GM12892 (cell line): Measurements from ENCODE around the gene ZNF430. TPM values are rescaled to one million over a fixed set of nuclear protein-coding genes. Genes with fewer than 3 reads are reported as not detected.
"Not testable (repeated sequence)": the region's sequence is repeated elsewhere in the genome, so short reads cannot be mapped to it uniquely, and the experiment has no call there.

ENCODE experiments used
- DNase-seq: peaks from one replicate; pipeline ENCODE4 v3.0.0; 2011; ENCODE audit not compliant: insufficient read length
- FAIRE-seq: peaks from 2 replicates; lab custom pipeline; 2011; peaks lifted over from hg19 to GRCh38; lab: Jason Lieb, UNC
- POLR2A ChIP-seq: IDR thresholded peaks from 2 replicates; pipeline ENCODE4 v1.6.1; 2011; ENCODE audit warnings: low read depth, low read length, control low read depth
- POLR2AphosphoS5 ChIP-seq: IDR thresholded peaks from 2 replicates; pipeline ENCODE4 v1.6.1; 2011; ENCODE audit warnings: low read depth, low read length, control low read depth
- TAF1 ChIP-seq: IDR thresholded peaks from 2 replicates; pipeline ENCODE4 v1.6.1; 2011; ENCODE audit warnings: low read depth, mild to moderate bottlenecking, control low read depth, low read length, borderline replicate concordance
- polyA plus RNA-seq: library from polyadenylated mRNA; unstranded; fragments of >200 nt; gene quantifications from one replicate; pipeline ENCODE4 v1.2.1, GENCODE V29; 2012; ENCODE audit warnings: missing spikeins, inconsistent platforms; ENCODE audit not compliant: missing spikeins

ZNF430 gene
- 11.0 TPM for polyA plus RNA-seq

DNA sequence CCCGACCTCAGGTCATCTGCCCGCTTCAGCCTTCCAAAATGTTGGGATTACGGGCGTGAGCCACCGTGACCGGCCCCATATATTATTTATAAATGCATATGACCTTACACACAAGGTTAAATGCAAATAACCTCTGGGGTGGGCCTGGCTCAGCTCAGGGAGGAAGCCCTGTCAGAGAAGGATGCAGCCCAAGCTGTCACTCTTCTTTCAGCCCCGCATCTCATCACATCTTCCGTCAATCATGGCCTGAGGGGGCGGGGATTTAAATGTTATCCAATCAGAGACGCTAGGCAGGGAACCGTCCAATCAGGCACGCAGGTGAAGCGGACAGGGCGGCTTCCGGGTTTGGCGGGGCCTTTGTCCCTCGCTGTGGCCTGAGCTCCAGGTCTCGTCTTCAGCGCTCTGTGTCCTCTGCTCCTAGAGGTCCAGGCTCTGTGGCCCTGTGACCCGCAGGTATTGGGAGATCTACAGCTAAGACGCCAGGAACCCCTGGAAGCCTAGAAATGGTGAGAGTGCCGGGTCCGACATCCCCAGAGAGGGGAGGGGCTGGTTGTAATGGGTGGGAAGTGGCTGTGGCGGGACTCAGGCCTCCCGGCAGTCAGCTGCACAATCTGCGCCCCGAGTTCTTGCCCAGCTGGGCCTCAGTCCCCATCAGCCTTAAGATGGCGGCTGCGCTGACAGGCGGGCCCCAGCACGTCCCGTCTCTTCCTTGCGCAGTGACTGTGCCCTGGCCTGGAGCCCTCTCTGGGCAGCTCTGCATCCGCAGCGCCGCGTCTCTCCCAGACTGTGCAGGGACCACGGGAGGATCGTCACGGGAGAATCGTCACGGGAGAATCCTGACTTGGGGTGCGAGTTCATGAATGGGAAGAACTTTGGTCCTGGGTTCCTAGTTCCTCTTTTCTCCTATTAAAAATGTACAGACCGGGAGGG, at the start of gene ZNF430:
Gene ZNF430 (plus strand): TSS at position 360 of the 930 bp plus-strand sequence. CDS start 144 bp downstream, at position 504.
- FAIRE-seq (peak; percentile 96), DNase-seq (peak; percentile 50)
- TF ChIP-seq TAF1 = peak; percentile 70; the same call in 1 of the 2 replicates
- peak; percentile 91 for TF ChIP-seq POLR2A
- peak; percentile 92 for TF ChIP-seq POLR2AphosphoS5

DNA sequence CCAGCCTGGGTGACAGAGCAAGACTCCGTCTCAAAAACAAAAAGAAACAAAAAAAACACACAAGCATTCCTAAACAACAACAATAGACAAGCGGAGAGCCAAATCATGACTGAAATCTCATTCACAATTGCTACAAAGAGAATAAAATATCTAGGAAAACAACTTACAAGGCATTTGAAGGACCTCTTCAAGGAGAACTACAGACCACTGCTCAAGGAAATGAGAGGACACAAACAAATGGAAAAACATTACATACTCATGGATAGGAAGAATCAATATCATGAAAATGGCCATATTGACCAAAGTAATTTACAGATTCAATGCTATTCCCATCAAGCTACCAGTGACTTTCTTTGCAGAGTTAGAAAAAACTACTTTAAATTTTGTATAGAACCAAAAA, 27.7 kb upstream of the ZNF430 start:
- not testable (repeated sequence) for DNase-seq, FAIRE-seq

DNA sequence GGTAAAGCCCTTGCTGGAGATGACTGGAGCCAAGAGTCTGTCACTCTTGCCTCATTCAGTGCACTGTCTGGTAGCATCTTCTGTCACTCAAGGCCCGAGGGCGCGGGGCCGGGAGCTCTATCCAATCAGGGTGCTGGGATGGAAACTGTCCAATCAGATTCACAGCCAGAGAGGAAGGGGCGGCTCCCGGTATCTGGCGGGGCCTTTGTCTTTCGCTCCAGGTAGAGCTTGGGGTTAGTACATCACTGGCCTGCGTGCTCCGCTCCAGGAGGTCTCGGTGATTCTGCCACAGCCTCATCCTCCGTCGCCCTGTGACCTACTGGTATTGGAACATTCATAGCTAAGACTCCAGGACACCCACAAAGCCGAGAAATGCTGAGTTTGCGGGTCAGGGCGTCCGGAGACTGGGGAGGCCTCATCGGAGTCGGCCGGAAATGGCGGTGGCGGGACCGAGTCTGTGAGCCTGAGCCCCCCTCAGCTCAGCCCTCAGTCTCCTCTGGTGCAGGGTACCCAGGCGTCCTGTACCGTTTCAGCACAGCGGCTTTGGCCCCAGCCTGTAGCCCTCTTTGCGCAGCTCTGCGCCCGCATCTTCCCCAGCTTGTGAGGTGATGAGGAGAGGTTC, 20.6 kb upstream of the ZNF430 start:
- FAIRE-seq = no peak
- TF ChIP-seq POLR2AphosphoS5 (0 out of 2 replicates have a peak, but pooled peaks have one; percentile 37), POLR2A (peak; percentile 68; the same call in 1 of the 2 replicates), TAF1 (0 out of 2 replicates have a peak, but pooled peaks have one; percentile 40)
- peak; percentile 31 for DNase-seq

DNA sequence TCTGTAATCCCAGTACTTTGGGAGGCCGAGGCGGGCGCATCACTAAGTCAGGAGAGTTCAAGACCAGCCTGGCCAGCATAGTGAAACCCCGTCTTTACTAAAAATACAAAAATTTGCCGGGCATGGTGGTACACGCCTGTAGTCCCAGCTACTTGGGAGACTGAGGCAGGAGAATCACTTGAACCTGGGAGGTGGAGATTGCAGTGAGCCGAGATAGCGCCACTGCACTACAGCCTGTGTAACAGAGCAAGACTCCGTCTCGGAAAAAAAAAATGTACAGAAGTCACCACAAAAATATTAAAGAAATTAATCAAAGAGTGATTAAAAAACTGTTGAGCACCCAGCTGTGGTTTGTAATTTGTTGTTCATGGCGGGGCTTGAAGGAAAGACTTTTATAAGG, 781 bp downstream of the ZNF430 start:
- not testable (repeated sequence) for FAIRE-seq, DNase-seq

DNA sequence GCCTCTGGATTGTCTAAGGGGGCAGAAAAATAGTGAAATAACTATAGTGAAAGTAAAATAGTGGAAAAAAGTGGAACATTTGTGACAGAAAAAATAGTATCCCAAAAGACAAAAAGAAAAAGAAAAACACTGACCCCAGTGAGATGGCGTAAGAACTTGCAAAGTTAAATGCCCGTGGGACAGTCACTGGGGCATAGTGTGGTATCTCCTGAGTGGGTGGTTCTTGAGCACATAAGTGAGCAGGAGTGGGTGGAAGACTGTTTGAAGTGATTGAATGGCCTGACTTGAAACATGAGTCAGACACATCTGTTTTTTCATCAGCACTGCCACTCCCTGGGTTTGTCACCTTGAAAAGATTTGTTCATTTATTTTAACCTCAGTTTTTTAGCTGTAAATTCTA, 2.5 kb downstream of the ZNF430 start:
- TF ChIP-seq POLR2A (no peak), POLR2AphosphoS5 (no peak), TAF1 (no peak)
- FAIRE-seq (no peak), DNase-seq (no peak)

DNA sequence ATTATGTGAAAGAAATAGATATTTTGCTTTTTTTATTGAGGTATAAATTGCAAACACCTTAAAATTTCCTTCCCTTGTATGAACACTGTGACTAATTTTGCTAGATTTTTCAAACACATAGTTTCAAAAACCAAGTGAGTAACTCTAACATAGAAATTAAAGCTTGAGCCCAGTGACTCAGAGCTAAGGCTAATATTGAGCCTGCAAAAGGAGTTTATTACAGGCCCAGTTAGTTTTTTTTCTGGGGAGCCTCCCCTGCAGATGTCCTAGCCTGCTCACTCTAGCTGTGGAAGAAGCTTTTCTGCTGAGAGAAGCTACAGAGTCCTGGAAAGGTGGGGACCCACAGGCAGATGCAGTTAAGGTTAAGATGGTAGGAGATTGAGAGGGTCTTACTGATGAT, 3.4 kb downstream of the ZNF430 start:
- FAIRE-seq = no peak
- no peak for DNase-seq

GRCh38 chr19:21028969-21029268, 8.5 kb downstream of the ZNF430 start:
- no peak for DNase-seq
- TF ChIP-seq POLR2A = no peak
- no peak for TF ChIP-seq TAF1
- TF ChIP-seq POLR2AphosphoS5 = no peak
- FAIRE-seq = no peak

More for the DNA sequence above, 3.4 kb downstream of the ZNF430 start:
- no peak for TF ChIP-seq POLR2AphosphoS5
- TF ChIP-seq TAF1 = no peak
- no peak for TF ChIP-seq POLR2A

DNA sequence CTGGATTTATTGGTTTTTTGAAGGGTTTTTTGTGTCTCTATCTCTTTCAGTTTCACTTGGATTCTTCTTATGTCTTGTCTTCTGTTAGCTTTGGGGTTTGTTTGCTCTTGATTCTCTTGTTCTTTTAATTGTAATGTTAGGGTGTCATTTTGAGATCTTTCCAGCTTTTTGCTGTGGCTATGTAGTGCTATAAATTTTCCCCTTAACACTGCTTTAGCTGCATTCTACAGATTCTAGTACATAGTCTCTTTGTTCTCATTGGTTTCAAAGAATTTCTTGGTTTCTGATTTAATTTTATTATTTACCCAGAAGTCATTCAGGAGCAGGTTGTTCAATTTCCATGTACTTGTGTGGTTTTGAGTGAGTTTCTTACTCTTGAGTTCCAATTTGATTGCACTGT, 24.6 kb downstream of the ZNF430 start:
- DNase-seq = no peak
- no peak for TF ChIP-seq POLR2AphosphoS5
- no peak for TF ChIP-seq POLR2A
- no peak for TF ChIP-seq TAF1
- no peak for FAIRE-seq

GRCh38 chr19:21046489-21046888, 26.0 kb downstream of the ZNF430 start:
- FAIRE-seq (no peak), DNase-seq (no peak)
- TF ChIP-seq POLR2AphosphoS5 = no peak
- TF ChIP-seq POLR2A = no peak
- no peak for TF ChIP-seq TAF1

DNA sequence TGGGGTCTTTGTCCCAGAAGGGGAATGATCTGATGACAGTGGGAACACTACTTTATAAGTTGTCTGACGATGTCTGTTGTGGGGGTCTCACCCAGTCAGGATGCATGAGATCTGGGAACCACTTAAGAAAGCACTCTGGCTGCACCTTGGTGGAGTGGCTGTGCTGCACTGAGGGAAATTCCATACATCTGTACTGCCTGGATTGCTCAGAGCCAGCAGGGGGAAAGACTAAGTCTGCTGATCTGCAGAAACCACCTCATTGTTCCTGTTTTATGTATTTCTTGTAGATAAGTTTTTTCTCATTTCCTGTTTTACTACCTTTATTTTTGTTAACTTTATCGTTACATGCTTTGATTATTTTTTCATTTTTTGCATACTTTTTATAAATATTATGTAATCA, 27.3 kb downstream of the ZNF430 start:
- FAIRE-seq = no peak
- DNase-seq = no peak
- TF ChIP-seq POLR2AphosphoS5 = no peak
- TF ChIP-seq TAF1 = no peak
- TF ChIP-seq POLR2A = no peak

GRCh38 chr19:21052902-21053301, 32.4 kb downstream of the ZNF430 start:
- TF ChIP-seq POLR2AphosphoS5 (no peak), TAF1 (no peak), POLR2A (no peak)
- DNase-seq (no peak), FAIRE-seq (no peak)

- no peak for FAIRE-seq
- no peak for DNase-seq
- TF ChIP-seq POLR2A = no peak
- TF ChIP-seq POLR2AphosphoS5 = no peak
- TF ChIP-seq TAF1 = no peak
Measured at GRCh38 chr19:21065336-21065735, 44.9 kb downstream of the ZNF430 start.
